Tibial nerve (tissue), 3 donors: ENCODE data around the gene RIPK4.

Experiments used
- POLR2A ChIP-seq, 2 donors: fragments of 450-650 bp; IDR thresholded peaks; one replicate each; pipeline ENCODE4 v1.6.1; 2017; ENCODE audit warnings: antibody characterized with exemption in 2 of 2, mild to moderate bottlenecking in 2 of 2, moderate library complexity in 2 of 2
- TF ChIP-seq, protein P1 (sequence below), 5 experiments: fragments of 200-600 bp in 3 of 5; fragments of 450-650 bp in 2 of 5; sonication (generic) in 3 of 5; IDR thresholded peaks; one replicate each; pipeline ENCODE4 v1.5.1; 2016 to 2019; ENCODE audit warnings: antibody characterized with exemption in 5 of 5, mild to moderate bottlenecking in 3 of 5, moderate library complexity in 2 of 5

DNA sequence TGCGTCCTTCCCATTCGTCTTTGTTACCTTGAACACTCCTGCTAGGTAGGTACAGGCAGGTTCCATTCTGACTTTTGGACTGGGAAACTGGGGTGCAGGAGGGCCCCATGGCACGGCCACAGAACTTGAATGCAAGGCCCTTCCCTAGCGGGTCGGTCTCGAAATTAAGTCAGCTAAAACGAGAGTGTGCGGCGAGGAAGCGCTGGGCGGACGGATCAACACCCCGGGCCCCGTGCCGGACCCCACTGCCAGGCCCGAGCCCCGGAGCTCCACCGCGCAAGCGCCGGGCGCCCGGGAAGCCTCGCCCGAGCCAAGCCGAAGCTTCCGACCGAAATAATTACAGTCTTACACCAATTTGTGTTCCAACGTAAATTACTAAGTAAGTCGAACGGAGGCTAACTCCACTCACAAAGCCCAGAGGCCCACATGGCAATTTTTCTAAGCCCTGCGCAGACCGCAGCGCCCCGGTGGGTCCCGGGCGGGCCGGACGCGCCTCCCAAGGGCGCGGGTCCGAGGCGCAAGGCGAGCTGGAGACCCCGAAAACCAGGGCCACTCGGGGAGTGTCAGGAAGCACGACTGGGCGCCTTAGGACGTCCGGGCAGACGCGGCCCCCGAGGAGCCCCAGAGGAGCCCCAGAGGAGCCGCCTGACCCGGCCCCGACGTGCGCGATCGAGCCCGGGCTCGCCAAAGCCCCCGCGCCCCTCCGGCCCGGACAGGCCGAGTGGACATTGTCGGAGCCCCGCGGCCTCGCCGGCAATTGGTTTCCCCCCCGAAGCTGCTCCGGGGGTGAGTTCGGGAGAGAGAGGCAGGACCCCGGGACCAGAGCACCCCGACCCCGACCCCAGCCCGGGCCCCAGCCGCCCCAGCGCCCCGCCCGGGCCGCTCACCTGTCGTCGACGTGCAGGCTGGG lies 624 bp downstream of the RIPK4 start:
- TF ChIP-seq, protein P1, sequence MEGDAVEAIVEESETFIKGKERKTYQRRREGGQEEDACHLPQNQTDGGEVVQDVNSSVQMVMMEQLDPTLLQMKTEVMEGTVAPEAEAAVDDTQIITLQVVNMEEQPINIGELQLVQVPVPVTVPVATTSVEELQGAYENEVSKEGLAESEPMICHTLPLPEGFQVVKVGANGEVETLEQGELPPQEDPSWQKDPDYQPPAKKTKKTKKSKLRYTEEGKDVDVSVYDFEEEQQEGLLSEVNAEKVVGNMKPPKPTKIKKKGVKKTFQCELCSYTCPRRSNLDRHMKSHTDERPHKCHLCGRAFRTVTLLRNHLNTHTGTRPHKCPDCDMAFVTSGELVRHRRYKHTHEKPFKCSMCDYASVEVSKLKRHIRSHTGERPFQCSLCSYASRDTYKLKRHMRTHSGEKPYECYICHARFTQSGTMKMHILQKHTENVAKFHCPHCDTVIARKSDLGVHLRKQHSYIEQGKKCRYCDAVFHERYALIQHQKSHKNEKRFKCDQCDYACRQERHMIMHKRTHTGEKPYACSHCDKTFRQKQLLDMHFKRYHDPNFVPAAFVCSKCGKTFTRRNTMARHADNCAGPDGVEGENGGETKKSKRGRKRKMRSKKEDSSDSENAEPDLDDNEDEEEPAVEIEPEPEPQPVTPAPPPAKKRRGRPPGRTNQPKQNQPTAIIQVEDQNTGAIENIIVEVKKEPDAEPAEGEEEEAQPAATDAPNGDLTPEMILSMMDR (IDR thresholded peaks at IDR 0.05): no peak
- no peak for TF ChIP-seq POLR2A (IDR thresholded peaks at IDR 0.05)
